ENCODE measurements around the gene HS6ST2. TPM values are rescaled to one million over a fixed set of nuclear protein-coding genes. Genes with fewer than 3 reads are reported as not detected.

HS6ST2 gene
- total RNA-seq, 1 experiment from 2014 or later, result 8.1 TPM

DNA sequence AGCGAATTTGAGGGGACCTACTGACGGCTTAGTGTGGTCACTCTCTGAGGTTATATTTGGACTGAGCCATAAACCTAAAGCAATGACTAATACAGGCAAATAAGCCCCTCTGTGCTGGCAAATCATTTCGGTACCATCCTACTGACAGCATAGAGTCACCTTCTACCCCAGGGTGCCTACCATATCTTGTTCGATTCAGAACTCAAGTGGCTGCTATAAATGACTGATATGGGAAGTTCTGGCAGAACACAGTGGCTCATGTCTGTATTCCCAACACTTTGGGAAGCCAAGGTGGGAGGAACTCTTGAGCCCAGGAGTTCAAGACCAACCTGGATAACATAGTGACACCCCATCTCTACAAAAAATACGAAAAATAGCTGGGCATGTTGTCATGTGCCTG, 243.5 kb downstream of the HS6ST2 start (continued):
- TF ChIP-seq, protein P1, sequence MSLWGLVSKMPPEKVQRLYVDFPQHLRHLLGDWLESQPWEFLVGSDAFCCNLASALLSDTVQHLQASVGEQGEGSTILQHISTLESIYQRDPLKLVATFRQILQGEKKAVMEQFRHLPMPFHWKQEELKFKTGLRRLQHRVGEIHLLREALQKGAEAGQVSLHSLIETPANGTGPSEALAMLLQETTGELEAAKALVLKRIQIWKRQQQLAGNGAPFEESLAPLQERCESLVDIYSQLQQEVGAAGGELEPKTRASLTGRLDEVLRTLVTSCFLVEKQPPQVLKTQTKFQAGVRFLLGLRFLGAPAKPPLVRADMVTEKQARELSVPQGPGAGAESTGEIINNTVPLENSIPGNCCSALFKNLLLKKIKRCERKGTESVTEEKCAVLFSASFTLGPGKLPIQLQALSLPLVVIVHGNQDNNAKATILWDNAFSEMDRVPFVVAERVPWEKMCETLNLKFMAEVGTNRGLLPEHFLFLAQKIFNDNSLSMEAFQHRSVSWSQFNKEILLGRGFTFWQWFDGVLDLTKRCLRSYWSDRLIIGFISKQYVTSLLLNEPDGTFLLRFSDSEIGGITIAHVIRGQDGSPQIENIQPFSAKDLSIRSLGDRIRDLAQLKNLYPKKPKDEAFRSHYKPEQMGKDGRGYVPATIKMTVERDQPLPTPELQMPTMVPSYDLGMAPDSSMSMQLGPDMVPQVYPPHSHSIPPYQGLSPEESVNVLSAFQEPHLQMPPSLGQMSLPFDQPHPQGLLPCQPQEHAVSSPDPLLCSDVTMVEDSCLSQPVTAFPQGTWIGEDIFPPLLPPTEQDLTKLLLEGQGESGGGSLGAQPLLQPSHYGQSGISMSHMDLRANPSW (CRISPR knock-in tag; conservative IDR thresholded peaks at IDR 0.05; ENCODE audit: low read depth), result no peak
- TF ChIP-seq ZNF423 (CRISPR knock-in tag; IDR thresholded peaks at IDR 0.05) (no peak), GRHL2 (CRISPR knock-in tag; IDR thresholded peaks at IDR 0.05; ENCODE audit: insufficient replicate concordance, severe bottlenecking) (no peak), ZNF281 (CRISPR knock-in tag; IDR thresholded peaks at IDR 0.05) (no peak), ELF4 (CRISPR knock-in tag; IDR thresholded peaks at IDR 0.05; ENCODE audit: low read depth) (no peak), OVOL2 (CRISPR knock-in tag; IDR thresholded peaks at IDR 0.05; ENCODE audit: borderline replicate concordance) (no peak), MYBL2 (CRISPR knock-in tag; IDR thresholded peaks at IDR 0.05) (no peak), ATF1 (CRISPR knock-in tag; IDR thresholded peaks at IDR 0.05) (no peak), EMX1 (CRISPR knock-in tag; IDR thresholded peaks at IDR 0.05) (no peak), TP53 (CRISPR knock-in tag; IDR thresholded peaks at IDR 0.05) (no peak), TEAD4 (CRISPR knock-in tag; IDR thresholded peaks at IDR 0.05) (no peak), E2F4 (CRISPR knock-in tag; IDR thresholded peaks at IDR 0.05; ENCODE audit: borderline replicate concordance, low read depth) (no peak)
- TF ChIP-seq, protein P2, sequence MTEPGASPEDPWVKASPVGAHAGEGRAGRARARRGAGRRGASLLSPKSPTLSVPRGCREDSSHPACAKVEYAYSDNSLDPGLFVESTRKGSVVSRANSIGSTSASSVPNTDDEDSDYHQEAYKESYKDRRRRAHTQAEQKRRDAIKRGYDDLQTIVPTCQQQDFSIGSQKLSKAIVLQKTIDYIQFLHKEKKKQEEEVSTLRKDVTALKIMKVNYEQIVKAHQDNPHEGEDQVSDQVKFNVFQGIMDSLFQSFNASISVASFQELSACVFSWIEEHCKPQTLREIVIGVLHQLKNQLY (CRISPR knock-in tag; IDR thresholded peaks at IDR 0.05), result no peak

- Mint-ChIP-seq H3K27me3 (ENCODE audit: low read depth) (no peaks in the 10 kb centered on the region; the same call in none of the 2 replicates), H3K27ac (no peak overlapping the region), H3K9me3 (no peaks in the 10 kb centered on the region), H3K4me3 (no peak overlapping the region), H3K36me3 (no peaks in the 10 kb centered on the region), H3K4me1 (peaks cover 12% of the 10 kb centered on the region)
- TF ChIP-seq ZNF532 (CRISPR knock-in tag; IDR thresholded peaks at IDR 0.05; ENCODE audit: borderline replicate concordance), result no peak
- TF ChIP-seq, protein P3, sequence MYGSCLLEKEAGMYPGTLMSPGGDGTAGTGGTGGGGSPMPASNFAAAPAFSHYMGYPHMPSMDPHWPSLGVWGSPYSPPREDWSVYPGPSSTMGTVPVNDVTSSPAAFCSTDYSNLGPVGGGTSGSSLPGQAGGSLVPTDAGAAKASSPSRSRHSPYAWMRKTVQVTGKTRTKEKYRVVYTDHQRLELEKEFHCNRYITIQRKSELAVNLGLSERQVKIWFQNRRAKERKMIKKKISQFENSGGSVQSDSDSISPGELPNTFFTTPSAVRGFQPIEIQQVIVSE (CRISPR knock-in tag; IDR thresholded peaks at IDR 0.05; ENCODE audit: borderline replicate concordance), result no peak
- no peak for TF ChIP-seq KAT7 (CRISPR knock-in tag; IDR thresholded peaks at IDR 0.05; ENCODE audit: borderline replicate concordance)
- ChIA-PET POLR2A (no interaction called here), CTCF (interaction anchor here (1.1 kb wide), 1 partner anchor 36 kb away, joined by 3 read pairs; no protein-coding TSS in a partner anchor)
- ATAC-seq (no peak), DNase-seq (ENCODE audit: low spot score) (no peak)
These were observed 246.1 kb downstream of the HS6ST2 start for GRCh38 chrX:132712350-132712749.

Measured in WTC11 (cell line).